AG04449 (cell line): ENCODE results near the gene AMDHD2.

Experiments used
- CTCF ChIA-PET: fragments of 350-600 bp; formaldehyde crosslinking; extraction: SDS; loops from one replicate; lab custom pipeline; 2021; ENCODE audit warnings: antibody characterized with exemption; lab: Yijun Ruan, JAX
- POLR2A ChIA-PET: fragments of 400-600, 350-600 bp; formaldehyde crosslinking; extraction: SDS; loops from one replicate; lab custom pipeline; 2020; ENCODE audit warnings: antibody characterized with exemption, inconsistent platforms; lab: Yijun Ruan, JAX
- DNase-seq: peaks from one replicate; pipeline ENCODE4 v3.0.0-alpha.2; 2010; ENCODE audit warnings: low read depth, low spot score
- H3K4me3 ChIP-seq: 2 replicates; pipeline ENCODE4 v1.5.1; 2011; ENCODE audit warnings: low read depth, mild to moderate bottlenecking, control low read depth, low read length
- CTCF ChIP-seq: IDR thresholded peaks from one replicate; pipeline ENCODE4 v1.5.1; 2011; ENCODE audit warnings: mild to moderate bottlenecking, moderate library complexity, low read length, control low read depth, inconsistent platforms; ENCODE audit not compliant: insufficient read depth; ENCODE audit errors: missing control alignments

Gene AMDHD2

GRCh38 chr16:2492292-2492691, 27.9 kb upstream of the AMDHD2 start:
- ChIA-PET CTCF (interaction anchor here (1.9 to 3.6 kb wide), 2 partner anchors 9 to 11 kb away, joined by 4 to 20 read pairs; no protein-coding TSS in a partner anchor), POLR2A (no interaction called here)
- DNase-seq, result no peak
- no peak for TF ChIP-seq CTCF
- no peak overlapping the region for H3K4me3 ChIP-seq

GRCh38 chr16:2493605-2494004, 26.6 kb upstream of the AMDHD2 start:
- no peak for DNase-seq
- no peak for TF ChIP-seq CTCF
- ChIA-PET POLR2A (no interaction called here), CTCF (interaction anchor here (0.9 to 3.6 kb wide), 5 partner anchors 8 to 64 kb away, joined by 3 to 20 read pairs (median 3); partner anchors contain the start of genes CCNF and TBC1D24)
- no peak overlapping the region for H3K4me3 ChIP-seq

GRCh38 chr16:2494616-2495015, 25.6 kb upstream of the AMDHD2 start:
- DNase-seq, result no peak
- H3K4me3 ChIP-seq, result no peak overlapping the region
- ChIA-PET POLR2A (no interaction called here), CTCF (interaction anchor here (0.9 to 1.0 kb wide), 3 partner anchors 9 to 65 kb away, joined by 3 read pairs; partner anchors contain the start of genes CCNF and TBC1D24)
- TF ChIP-seq CTCF, result no peak

GRCh38 chr16:2495041-2495440, 25.1 kb upstream of the AMDHD2 start:
- no peak for DNase-seq
- POLR2A ChIA-PET, result interaction anchor here (0.6 kb wide), 1 partner anchor 19 kb away, joined by 3 read pairs; the partner anchor contains the start of gene ATP6V0C
- CTCF ChIA-PET, result no interaction called here
- TF ChIP-seq CTCF, result no peak
- no peak overlapping the region for H3K4me3 ChIP-seq

GRCh38 chr16:2496223-2497115, 23.7 kb upstream of the AMDHD2 start:
- H3K4me3 ChIP-seq, result no peak overlapping the region
- TF ChIP-seq CTCF, result no peak
- ChIA-PET POLR2A (no interaction called here), CTCF (interaction anchor here (0.8 to 2.0 kb wide), 4 partner anchors 13 to 66 kb away, joined by 3 to 5 read pairs (median 4); partner anchors contain the start of gene CCNF)
- no peak for DNase-seq

GRCh38 chr16:2497116-2497630, 23.0 kb upstream of the AMDHD2 start:
- DNase-seq, result no peak
- CTCF ChIA-PET, result interaction anchor here (0.8 to 2.0 kb wide), 4 partner anchors 14 to 67 kb away, joined by 3 to 5 read pairs (median 4); partner anchors contain the start of gene CCNF
- POLR2A ChIA-PET, result interaction anchor here (0.6 kb wide), 1 partner anchor 221 kb away, joined by 3 read pairs; no protein-coding TSS in a partner anchor

More at GRCh38 chr16:2497116-2497630, 23.0 kb upstream of the AMDHD2 start:
- no peak overlapping the region for H3K4me3 ChIP-seq
- no peak for TF ChIP-seq CTCF
